Activated T-helper 2 cell treated with anti-CD3 and anti-CD28 coated beads, Interferon-gamma antibody, Interleukin-2, Interleukin-4, amounts not matched to agents 10 μg/mL and 5 μg/mL and 100 μg/mL, durations not matched to agents 14 hours and 24 hours and 36 hours (primary cell): ENCODE results near the gene PPP1R2B. TPM values are rescaled to one million over a fixed set of nuclear protein-coding genes. Genes with fewer than 3 reads are reported as not detected.

Source experiments
- DNase-seq: peaks from one replicate; pipeline ENCODE4 v3.0.0; 2021; ENCODE audit warnings: low spot score
- H3K27ac Mint-ChIP-seq: one replicate; pipeline ENCODE4 v1.8.0; 2021; ENCODE audit warnings: mixed read lengths
- H3K27me3 Mint-ChIP-seq: one replicate; pipeline ENCODE4 v1.8.0; 2021; ENCODE audit warnings: low read depth, mixed read lengths
- H3K36me3 Mint-ChIP-seq: one replicate; pipeline ENCODE4 v1.8.0; 2021; ENCODE audit warnings: low read depth, mixed read lengths
- H3K4me1 Mint-ChIP-seq: one replicate; pipeline ENCODE4 v1.8.0; 2021; ENCODE audit warnings: low read depth, mixed read lengths
- H3K4me3 Mint-ChIP-seq: one replicate; pipeline ENCODE4 v1.8.0; 2021; ENCODE audit warnings: low read depth, mild to moderate bottlenecking, moderate library complexity, mixed read lengths
- H3K9me3 Mint-ChIP-seq: one replicate; pipeline ENCODE4 v1.8.0; 2021; ENCODE audit warnings: mixed read lengths
- intact Hi-C: fragments of 100-400 bp; cut with micrococcal nuclease; formaldehyde crosslinking; loops from one replicate; pipeline ENCODE4 v1.15.1; 2023
- total RNA-seq: library from RNA; stranded (reverse); gene quantifications from 2 replicates; pipeline ENCODE4 v1.2.3, GENCODE V29; 2022

Gene PPP1R2B
- 0.51 and 0.66 TPM in 2 replicates for total RNA-seq

DNA sequence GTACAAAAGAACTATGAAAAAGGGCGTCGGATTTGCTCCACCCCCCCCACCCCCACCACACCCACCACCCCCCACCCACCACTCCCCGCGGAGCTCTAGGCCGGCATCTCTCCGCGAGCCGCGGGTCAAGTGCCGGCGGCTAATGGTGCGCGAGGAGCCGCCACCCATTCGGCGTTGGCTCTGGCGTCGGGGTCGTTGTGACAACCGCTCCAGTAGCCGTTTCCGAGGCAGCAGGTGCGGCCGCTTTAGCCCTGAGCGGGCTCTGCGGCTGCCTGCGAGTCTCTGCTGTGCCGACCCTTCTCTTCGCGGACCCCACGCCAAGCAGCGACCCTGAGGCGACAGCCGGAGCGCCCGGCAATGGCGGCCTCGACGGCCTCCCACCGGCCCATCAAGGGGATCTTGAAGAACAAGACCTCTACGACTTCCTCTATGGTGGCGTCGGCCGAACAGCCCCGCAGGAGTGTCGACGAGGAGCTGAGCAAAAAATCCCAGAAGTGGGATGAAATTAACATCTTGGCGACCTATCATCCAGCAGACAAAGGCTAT, at the start of gene PPP1R2B:
TSS of gene PPP1R2B (plus strand) at position 90 of the 546 bp plus-strand sequence. CDS start at position 358, 268 bp downstream.
- Mint-ChIP-seq H3K27me3 (peaks cover 27% of the 10 kb centered on the region), H3K4me3 (no peak within 1 kb of the TSS), H3K4me1 (peaks cover 3% of the 10 kb centered on the region), H3K27ac (no peak within 1 kb of the TSS), H3K36me3 (peaks cover 17% of the 10 kb centered on the region), H3K9me3 (peaks cover 39% of the 10 kb centered on the region)
- intact Hi-C loops = no loop called here
- no peak for DNase-seq

GRCh38 chr5:156800929-156801328, 49.2 kb upstream of the PPP1R2B start:
- intact Hi-C loops = no loop called here
- Mint-ChIP-seq H3K36me3 (no peaks in the 10 kb centered on the region), H3K9me3 (no peaks in the 10 kb centered on the region), H3K27ac (no peak overlapping the region), H3K4me3 (no peak overlapping the region), H3K27me3 (peaks cover 27% of the 10 kb centered on the region), H3K4me1 (peaks cover 1% of the 10 kb centered on the region)
- no peak for DNase-seq

- no peaks in the 10 kb centered on the region for H3K36me3 Mint-ChIP-seq
- intact Hi-C loops = no loop called here
- peaks cover 1% of the 10 kb centered on the region for H3K4me1 Mint-ChIP-seq
- peaks cover 22% of the 10 kb centered on the region for H3K27me3 Mint-ChIP-seq
- H3K4me3 Mint-ChIP-seq = no peak overlapping the region
- H3K9me3 Mint-ChIP-seq = no peaks in the 10 kb centered on the region
- DNase-seq = no peak
- no peak overlapping the region for H3K27ac Mint-ChIP-seq
These were observed 47.6 kb upstream of the PPP1R2B start for GRCh38 chr5:156802501-156802900.

DNA sequence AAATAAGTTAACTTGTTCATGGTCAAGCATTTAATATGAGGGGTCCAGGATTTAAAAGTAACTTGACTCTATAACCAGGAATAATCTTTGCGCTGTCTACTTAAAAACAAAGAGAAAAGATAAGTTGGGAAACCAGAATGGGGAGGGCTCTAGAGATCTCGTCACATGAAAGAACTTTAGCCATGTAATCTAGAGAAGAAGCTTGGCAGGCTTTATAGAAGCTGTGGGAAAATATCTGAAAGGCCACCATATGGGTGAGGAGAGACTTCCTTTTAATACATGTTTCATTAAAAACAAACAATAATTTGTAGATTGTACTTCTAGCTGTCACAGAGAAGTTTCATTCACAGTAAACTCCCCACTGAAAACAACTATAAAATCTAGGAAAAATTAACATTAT, 46.7 kb upstream of the PPP1R2B start:
- intact Hi-C loops = no loop called here
- no peak for DNase-seq
- Mint-ChIP-seq H3K4me3 (no peak overlapping the region), H3K27me3 (peaks cover 23% of the 10 kb centered on the region), H3K4me1 (peaks cover 1% of the 10 kb centered on the region), H3K27ac (no peak overlapping the region), H3K36me3 (no peaks in the 10 kb centered on the region), H3K9me3 (no peaks in the 10 kb centered on the region)

GRCh38 chr5:156812959-156813358, 37.1 kb upstream of the PPP1R2B start:
- intact Hi-C loops = loop anchor here (10.0 kb wide), 1 partner anchor 868 kb away; no protein-coding TSS in a partner anchor
- Mint-ChIP-seq H3K36me3 (no peaks in the 10 kb centered on the region), H3K4me1 (peaks cover 2% of the 10 kb centered on the region), H3K27ac (no peak overlapping the region), H3K27me3 (peaks cover 3% of the 10 kb centered on the region), H3K4me3 (no peak overlapping the region), H3K9me3 (no peaks in the 10 kb centered on the region)
- DNase-seq = no peak

- DNase-seq = no peak
- intact Hi-C loops = loop anchor here (5.0 to 10.0 kb wide), 2 partner anchors 121 to 871 kb away; no protein-coding TSS in a partner anchor
These were observed 34.0 kb upstream of the PPP1R2B start for GRCh38 chr5:156815988-156816599.

DNA sequence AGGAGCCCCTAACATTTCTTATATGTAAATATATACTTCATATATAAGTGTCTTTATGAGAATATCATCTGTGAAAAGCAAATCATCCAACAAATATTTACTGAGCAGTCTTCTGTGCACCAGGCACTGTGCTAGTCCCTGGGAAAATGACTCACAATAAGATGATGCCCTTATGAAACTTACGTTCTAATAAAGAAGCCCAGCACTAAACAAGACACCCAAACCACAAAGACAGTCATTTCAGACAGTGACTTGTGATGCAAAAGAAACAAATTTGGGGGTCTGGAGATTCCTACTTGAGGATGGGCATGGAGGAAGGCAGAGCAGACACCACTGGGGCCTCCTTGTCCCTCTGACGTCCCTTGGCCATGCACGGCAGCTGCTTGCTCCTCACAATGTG, 30.6 kb upstream of the PPP1R2B start:
- intact Hi-C loops = loop anchor here (5.0 to 10.0 kb wide), 2 partner anchors 118 to 875 kb away; no protein-coding TSS in a partner anchor
- H3K4me1 Mint-ChIP-seq = peaks cover 2% of the 10 kb centered on the region
- H3K27me3 Mint-ChIP-seq = no peaks in the 10 kb centered on the region
- H3K27ac Mint-ChIP-seq = no peak overlapping the region
- no peaks in the 10 kb centered on the region for H3K9me3 Mint-ChIP-seq
- H3K4me3 Mint-ChIP-seq = no peak overlapping the region
- no peak for DNase-seq
- H3K36me3 Mint-ChIP-seq = no peaks in the 10 kb centered on the region

More at GRCh38 chr5:156815988-156816599, 34.0 kb upstream of the PPP1R2B start:
- Mint-ChIP-seq H3K27ac (no peak overlapping the region), H3K4me3 (no peak overlapping the region), H3K27me3 (peaks cover 2% of the 10 kb centered on the region), H3K9me3 (no peaks in the 10 kb centered on the region), H3K36me3 (no peaks in the 10 kb centered on the region), H3K4me1 (peaks cover 2% of the 10 kb centered on the region)

DNA sequence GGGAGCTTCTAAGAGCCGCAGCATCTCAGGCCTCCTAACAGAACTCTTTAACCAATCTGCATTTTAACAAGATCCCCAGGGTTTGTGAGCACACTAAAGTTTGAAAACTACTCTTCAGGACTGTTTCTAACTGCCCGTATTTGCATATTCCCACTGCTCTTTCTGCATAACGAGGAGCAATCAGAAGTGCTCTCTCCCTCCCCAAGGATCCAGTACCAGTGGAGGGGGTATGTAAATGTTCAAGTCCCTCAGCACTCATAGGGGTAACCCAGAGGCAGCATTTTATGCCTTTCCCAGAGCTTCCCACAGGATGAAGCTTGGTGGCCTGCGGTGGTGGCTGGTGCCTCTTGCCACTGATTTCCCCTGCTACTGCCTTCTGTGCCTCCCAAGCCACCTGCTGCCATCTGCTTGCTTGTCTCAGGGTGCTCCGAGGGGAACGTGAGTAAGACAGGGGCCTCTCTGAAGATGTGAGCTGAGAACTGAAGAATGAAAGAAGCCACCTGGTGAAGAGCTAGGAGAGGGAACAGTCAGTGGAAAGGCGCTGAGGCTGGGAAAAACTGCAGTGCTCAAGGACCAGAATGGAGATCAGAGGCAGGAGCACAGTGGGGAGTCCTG, 30.0 kb upstream of the PPP1R2B start:
- peaks cover 2% of the 10 kb centered on the region for H3K4me1 Mint-ChIP-seq
- H3K27me3 Mint-ChIP-seq = no peaks in the 10 kb centered on the region
- H3K9me3 Mint-ChIP-seq = no peaks in the 10 kb centered on the region
- intact Hi-C loops = loop anchor here (5.0 to 10.0 kb wide), 2 partner anchors 117 to 875 kb away; no protein-coding TSS in a partner anchor
- no peak for DNase-seq
- no peaks in the 10 kb centered on the region for H3K36me3 Mint-ChIP-seq
- no peak overlapping the region for H3K27ac Mint-ChIP-seq
- no peak overlapping the region for H3K4me3 Mint-ChIP-seq

GRCh38 chr5:156824241-156824640, 25.9 kb upstream of the PPP1R2B start:
- H3K27ac Mint-ChIP-seq = no peak overlapping the region
- H3K4me3 Mint-ChIP-seq = no peak overlapping the region
- no peaks in the 10 kb centered on the region for H3K4me1 Mint-ChIP-seq
- no peak for DNase-seq
- intact Hi-C loops = no loop called here
- no peaks in the 10 kb centered on the region for H3K9me3 Mint-ChIP-seq
- H3K36me3 Mint-ChIP-seq = no peaks in the 10 kb centered on the region
- H3K27me3 Mint-ChIP-seq = peaks cover 20% of the 10 kb centered on the region

DNA sequence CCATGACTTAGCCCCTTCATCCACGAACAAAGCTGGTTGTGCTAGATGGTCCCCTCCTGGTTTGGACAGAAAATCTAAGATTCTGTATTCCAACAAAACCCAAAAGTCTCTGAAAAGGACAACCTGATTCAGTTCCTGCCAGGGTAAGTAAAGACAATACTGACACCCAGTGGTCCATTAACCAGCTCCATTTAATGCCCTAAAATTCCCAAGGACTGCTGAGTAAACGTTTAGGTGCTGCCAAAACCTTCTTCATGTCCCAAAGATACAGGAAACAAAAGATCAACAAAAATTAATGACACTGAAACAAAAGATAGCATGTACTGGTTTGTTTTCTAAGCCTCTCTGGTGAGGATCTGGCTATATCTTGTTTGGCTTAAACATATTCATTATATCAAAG, 25.3 kb upstream of the PPP1R2B start:
- Mint-ChIP-seq H3K27ac (no peak overlapping the region), H3K4me1 (no peaks in the 10 kb centered on the region), H3K9me3 (no peaks in the 10 kb centered on the region), H3K36me3 (no peaks in the 10 kb centered on the region), H3K4me3 (no peak overlapping the region), H3K27me3 (peaks cover 21% of the 10 kb centered on the region)
- intact Hi-C loops = no loop called here
- DNase-seq = no peak

DNA sequence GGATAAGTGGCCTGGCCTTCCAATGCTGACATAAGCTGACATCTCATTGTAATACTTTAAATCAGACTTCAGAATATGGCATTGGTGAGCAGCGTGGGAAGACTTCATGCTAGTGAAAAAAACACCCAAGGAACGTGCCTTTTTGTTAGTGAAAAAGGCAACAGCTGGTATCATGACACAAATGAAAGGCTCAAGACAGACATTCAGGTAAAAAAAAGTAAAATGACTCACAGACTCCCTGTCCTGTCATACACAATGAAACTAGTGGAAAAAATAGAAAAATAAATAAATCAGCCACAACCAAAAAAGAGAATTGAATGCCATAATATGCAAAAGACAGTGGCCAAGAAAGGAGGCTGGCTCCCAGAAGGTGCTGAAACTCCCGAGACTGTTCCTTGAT, 24.4 kb upstream of the PPP1R2B start:
- no peak for DNase-seq
- no peaks in the 10 kb centered on the region for H3K36me3 Mint-ChIP-seq
- H3K4me3 Mint-ChIP-seq = no peak overlapping the region
- peaks cover 21% of the 10 kb centered on the region for H3K27me3 Mint-ChIP-seq
- no peak overlapping the region for H3K27ac Mint-ChIP-seq
- intact Hi-C loops = no loop called here
- no peaks in the 10 kb centered on the region for H3K9me3 Mint-ChIP-seq
- H3K4me1 Mint-ChIP-seq = no peaks in the 10 kb centered on the region

DNA sequence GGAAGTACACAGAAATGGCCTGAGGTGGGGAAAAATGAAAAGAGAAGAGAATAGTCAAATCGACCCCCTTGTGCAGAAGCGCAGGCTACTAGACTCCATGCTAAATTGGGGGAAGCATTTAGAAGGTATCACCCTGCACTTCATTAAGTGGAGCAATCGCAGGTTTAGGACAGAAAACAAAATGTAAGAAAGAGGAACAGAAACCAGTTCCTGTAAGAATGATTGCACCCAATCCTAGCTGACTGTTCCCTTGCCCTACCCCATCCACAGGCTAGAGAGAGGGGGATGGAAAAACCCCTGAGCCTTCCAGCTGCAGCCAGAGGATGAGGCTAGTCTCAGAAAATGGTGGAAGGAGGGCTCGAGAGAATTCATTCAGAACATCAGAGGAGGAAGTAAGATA, 23.9 kb upstream of the PPP1R2B start:
- no peak for DNase-seq
- H3K4me1 Mint-ChIP-seq = no peaks in the 10 kb centered on the region
- H3K27ac Mint-ChIP-seq = no peak overlapping the region
- peaks cover 21% of the 10 kb centered on the region for H3K27me3 Mint-ChIP-seq
- H3K9me3 Mint-ChIP-seq = no peaks in the 10 kb centered on the region
- H3K4me3 Mint-ChIP-seq = no peak overlapping the region
- intact Hi-C loops = no loop called here
- no peaks in the 10 kb centered on the region for H3K36me3 Mint-ChIP-seq

DNA sequence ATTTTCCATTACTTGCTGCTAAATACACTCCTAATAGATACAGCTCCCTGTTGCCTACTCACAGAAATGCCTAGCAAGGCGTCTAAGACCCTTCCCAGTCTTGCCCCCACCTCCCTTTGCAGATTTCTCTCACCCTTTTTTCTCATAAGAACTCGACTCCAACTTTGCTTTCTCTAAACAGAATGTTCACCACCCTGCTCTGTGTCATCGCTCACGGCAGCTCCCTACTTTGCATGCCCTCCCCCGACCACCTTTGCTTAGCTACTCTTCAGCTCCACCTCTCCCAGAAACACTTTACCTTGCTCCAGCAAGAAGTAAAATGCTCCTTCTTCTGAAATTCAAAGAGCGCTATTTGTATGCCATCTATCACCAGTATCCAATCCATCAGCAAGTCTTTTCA, 15.2 kb upstream of the PPP1R2B start:
- H3K9me3 Mint-ChIP-seq = no peaks in the 10 kb centered on the region
- no peaks in the 10 kb centered on the region for H3K36me3 Mint-ChIP-seq
- H3K27ac Mint-ChIP-seq = no peak overlapping the region
- H3K27me3 Mint-ChIP-seq = no peaks in the 10 kb centered on the region
- H3K4me3 Mint-ChIP-seq = no peak overlapping the region
- H3K4me1 Mint-ChIP-seq = peaks cover 8% of the 10 kb centered on the region
- no peak for DNase-seq
- intact Hi-C loops = loop anchor here (10.0 kb wide), 1 partner anchor 300 kb away; no protein-coding TSS in a partner anchor
